Kidney (tissue), 14 donors: ENCODE results near the gene GPR183. TPM values are rescaled to one million over a fixed set of nuclear protein-coding genes. Genes with fewer than 3 reads are reported as not detected.

ENCODE experiments used
- DNase-seq, 5 donors: peaks; one replicate each; pipeline ENCODE4 v3.0.0-alpha.2; 2013 to 2020
- FAIRE-seq: peaks from 2 replicates; lab custom pipeline; 2012; peaks lifted over from hg19 to GRCh38; lab: Jason Lieb, UNC
- H3K27ac ChIP-seq, 2 donors: one replicate each; pipeline ENCODE4 v1.7.0; 2013; ENCODE audit warnings: low read depth in 2 of 2, low read length in 2 of 2, inconsistent platforms in 1 of 2
- H3K27me3 ChIP-seq: one replicate; pipeline ENCODE4 v1.7.1; 2013; ENCODE audit warnings: low read length, inconsistent platforms; ENCODE audit not compliant: control insufficient read depth, insufficient read depth
- H3K36me3 ChIP-seq, 3 donors: one replicate each; pipeline versions ENCODE4 v1.7.0 to v1.7.1; 2013; ENCODE audit warnings: low read length in 3 of 3, control low read depth in 1 of 3, inconsistent platforms in 1 of 3; ENCODE audit not compliant: insufficient read depth in 3 of 3, control insufficient read depth in 2 of 3
- H3K4me1 ChIP-seq, 3 donors: one replicate each; pipeline versions ENCODE4 v1.7.0 to v1.7.1; 2013; ENCODE audit warnings: low read length in 3 of 3, inconsistent platforms in 1 of 3, low read depth in 1 of 3; ENCODE audit not compliant: control insufficient read depth in 2 of 3, insufficient read depth in 2 of 3
- H3K4me3 ChIP-seq, 3 donors: one replicate each; pipeline versions ENCODE4 v1.7.0 to v1.8.1; 2013; ENCODE audit warnings: low read length in 3 of 3, control low read depth in 1 of 3, inconsistent platforms in 1 of 3
- H3K9ac ChIP-seq, 3 donors: one replicate each; pipeline versions ENCODE4 v1.7.0 to v1.7.1; 2013; ENCODE audit warnings: low read length in 3 of 3, control low read depth in 1 of 3, inconsistent platforms in 1 of 3
- H3K9me3 ChIP-seq, 3 donors: one replicate each; pipeline versions ENCODE4 v1.7.0 to v1.7.1; 2013; ENCODE audit warnings: low read length in 3 of 3, control low read depth in 1 of 3, inconsistent platforms in 1 of 3; ENCODE audit not compliant: control insufficient read depth in 2 of 3, insufficient read depth in 1 of 3
- CTCF ChIP-seq: IDR thresholded peaks from 3 replicates; pipeline ENCODE4 v1.5.1; 2012; ENCODE audit warnings: mild to moderate bottlenecking, moderate library complexity, borderline replicate concordance; ENCODE audit not compliant: insufficient read depth; ENCODE audit errors: extremely low read depth
- intact Hi-C: fragments of 100-400 bp; cut with DNase I; formaldehyde crosslinking; loops from one replicate; pipeline ENCODE4 v1.11.1; 2022
- polyA plus RNA-seq: library from polyadenylated mRNA; stranded (reverse); fragments of 350-450 nt; fragmentation: Illumina TruSeq; extraction: RNeasy Lipid Tissue Mini Kit (QIAGEN cat#74804); gene quantifications from one replicate; pipeline ENCODE4 v1.2.3, GENCODE V29; 2014; ENCODE audit warnings: low read depth, low replicate concordance; ENCODE audit not compliant: insufficient read depth
- total RNA-seq: library from RNA; stranded (reverse); fragmentation: NEBNext Ultra II Directional; extraction: Animal tissue kit (Norgen Biotek cat#: 25700); gene quantifications from one replicate; pipeline ENCODE4 v1.2.1, GENCODE V29; 2021
- donor health status: control.
- donor health status: control.
- donor health status: control.
- donor health status: control.
- donor health status: control.
- donor health status: DM: yes; HTN: yes; CAD: no.
- donor health status: Normal renal cell carcinoma (clear cell type).

Gene GPR183
- total and polyA plus RNA-seq, 2 donors from 2014 or later: 1.7 to 11.8 TPM

GRCh38 chr13:99287551-99287950 is 19.6 kb downstream of the GPR183 start:
- no peak overlapping the region for H3K9ac ChIP-seq
- FAIRE-seq (no peak), DNase-seq (no peak)
- H3K9me3 ChIP-seq: no peaks in the 10 kb centered on the region
- peaks cover 0 to 7% (median 0%) of the 10 kb centered on the region in 3 donors for H3K4me1 ChIP-seq
- no peak overlapping the region for H3K27ac ChIP-seq
- no peak for TF ChIP-seq CTCF
- H3K36me3 ChIP-seq: no peaks in the 10 kb centered on the region
- H3K27me3 ChIP-seq: no peaks in the 10 kb centered on the region
- no peak overlapping the region for H3K4me3 ChIP-seq
- intact Hi-C loops: no loop called here

DNA sequence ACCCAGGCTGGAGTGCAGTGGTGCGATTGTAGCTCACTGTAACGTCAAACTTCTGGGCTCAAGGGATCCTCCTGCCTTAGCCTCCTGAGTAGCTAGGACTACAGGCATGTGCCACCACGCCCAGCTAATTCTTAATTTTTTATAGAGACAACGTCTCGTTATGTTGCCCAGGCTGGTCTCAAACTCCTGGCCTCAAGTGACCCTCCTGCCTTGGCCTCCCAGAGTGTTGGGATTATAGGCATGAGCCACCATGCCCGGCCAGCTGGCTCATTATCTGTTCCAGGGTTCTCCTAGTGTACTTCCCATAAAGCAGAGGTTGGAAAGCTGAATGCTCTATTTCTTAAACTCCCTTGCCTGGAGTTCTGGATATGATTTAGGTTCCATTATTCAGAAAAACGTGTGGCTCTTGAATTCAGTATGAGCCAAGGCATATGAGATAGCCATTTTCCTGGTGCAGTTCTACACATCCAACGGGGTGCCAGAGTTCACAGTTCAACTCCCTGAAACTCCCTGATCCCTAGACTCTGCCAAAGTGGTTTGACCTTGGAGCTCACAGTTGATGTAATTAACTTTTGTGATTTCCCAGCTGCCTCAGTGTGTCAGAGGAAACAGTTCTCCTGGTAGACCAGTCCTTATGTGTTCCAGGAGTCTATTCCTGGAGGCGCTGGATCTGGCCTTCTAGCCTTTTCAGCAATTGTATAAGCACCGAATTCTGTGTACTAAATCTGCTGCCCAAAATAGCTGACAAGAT is 21.6 kb downstream of the GPR183 start:
- intact Hi-C loops: no loop called here
- H3K9ac ChIP-seq: no peak overlapping the region
- no peaks in the 10 kb centered on the region for H3K9me3 ChIP-seq
- H3K4me3 ChIP-seq: no peak overlapping the region
- FAIRE-seq (no peak), DNase-seq (peak in 1 of 5 donors; percentile 53)
- peaks cover 0 to 7% (median 4%) of the 10 kb centered on the region in 3 donors for H3K4me1 ChIP-seq
- peaks cover 0 to 2% (median 0%) of the 10 kb centered on the region in 3 donors for H3K36me3 ChIP-seq
- no peak for TF ChIP-seq CTCF
- H3K27ac ChIP-seq: peak overlapping the region in 1 of 2 donors; percentile 23
- H3K27me3 ChIP-seq: no peaks in the 10 kb centered on the region

- H3K9ac ChIP-seq: no peak overlapping the region
- H3K4me3 ChIP-seq: no peak overlapping the region
- intact Hi-C loops: no loop called here
- H3K27me3 ChIP-seq: no peaks in the 10 kb centered on the region
- DNase-seq: no peak
- TF ChIP-seq CTCF: no peak
- H3K4me1 ChIP-seq: peaks cover 0 to 7% (median 4%) of the 10 kb centered on the region in 3 donors
- H3K27ac ChIP-seq: peak overlapping the region in 1 of 2 donors; percentile 26
- no peaks in the 10 kb centered on the region for H3K9me3 ChIP-seq
- FAIRE-seq: no peak
- peaks cover 0 to 2% (median 0%) of the 10 kb centered on the region in 3 donors for H3K36me3 ChIP-seq
These were observed 24.7 kb downstream of the GPR183 start for GRCh38 chr13:99282264-99283231.
